Endothelial cell of umbilical vein (primary cell): Measurements from ENCODE around the gene VSIR.

Experiments
- CTCF ChIP-seq, 2 donors: IDR thresholded peaks; 1 replicate in 1 of 2; 2 replicates in 1 of 2; pipeline ENCODE4 v1.5.1; 2011; ENCODE audit warnings: low read length in 2 of 2, mild to moderate bottlenecking in 2 of 2, moderate library complexity in 2 of 2, control low read depth in 1 of 2, inconsistent platforms in 1 of 2, low read depth in 1 of 2; ENCODE audit not compliant: insufficient read depth in 1 of 2; ENCODE audit errors: extremely low read depth in 1 of 2
- POLR2A ChIP-seq: IDR thresholded peaks from 2 replicates; pipeline ENCODE4 v1.6.1; 2012; ENCODE audit warnings: low read depth, mild to moderate bottlenecking, control low read depth, low read length

GRCh38 chr10:71724539-71724938 lies 48.8 kb downstream of the VSIR start:
- TF ChIP-seq CTCF (IDR thresholded peaks at IDR 0.05; ENCODE audit: extremely low read depth in 1 of 2, insufficient read depth in 1 of 2, low read depth in 1 of 2, low read length in 2 of 2) (no peak), POLR2A (no peak)
